HepG2 (cell line): ENCODE measurements around the gene HMCN1. TPM values are rescaled to one million over a fixed set of nuclear protein-coding genes. Genes with fewer than 3 reads are reported as not detected.

Experiments
- ATAC-seq: fragments of 200-7000 bp; cut with Tn5 transposase; 3 replicates; pipeline ENCODE4 v1.9.1; 2020; ENCODE audit warnings: mild to moderate bottlenecking, moderate library complexity
- BruUV-seq: library from RNA; stranded (reverse); fragments of 400-500 nt; replicated peaks from 2 replicates; lab custom pipeline; 2021; lab: Mats Ljungman, UMichigan
- CTCF ChIA-PET: fragments of 300-600 bp; formaldehyde crosslinking; extraction: SDS; loops from one replicate; lab custom pipeline; 2021; ENCODE audit warnings: low total read pairs, inconsistent platforms, low intra/inter-chr PET ratio; lab: Yijun Ruan, JAX
- POLR2A ChIA-PET: fragments of 350-600 bp; sonication (Branson Sonifier 250); formaldehyde crosslinking; loops from one replicate; lab custom pipeline; 2020; ENCODE audit warnings: antibody characterized with exemption, inconsistent platforms; lab: Yijun Ruan, JAX
- DNase-seq: peaks from one replicate; pipeline ENCODE4 v3.0.0-alpha.2; 2015; ENCODE audit warnings: low spot score
- FAIRE-seq: peaks from 3 replicates; lab custom pipeline; 2011; peaks lifted over from hg19 to GRCh38; lab: Jason Lieb, UNC
- H2AFZ ChIP-seq: one replicate; pipeline ENCODE4 v1.6.1; 2011; ENCODE audit warnings: low read length, inconsistent platforms
- H3K27ac ChIP-seq: fragments of 300-600 bp; 3 replicates; pipeline ENCODE4 v1.8.0; 2011; ENCODE audit warnings: mixed run types, mild to moderate bottlenecking, mixed read lengths, low read length, inconsistent platforms; ENCODE audit not compliant: insufficient read depth; ENCODE audit errors: extremely low read length
- H3K27me3 ChIP-seq, 2 experiments: fragments of 200-600 bp in 1 of 2; 2 replicates in 1 of 2; 3 replicates in 1 of 2; pipeline versions ENCODE4 v1.6.0 to v1.8.0; 2011; ENCODE audit warnings: low read length in 2 of 2, mild to moderate bottlenecking in 2 of 2, moderate library complexity in 2 of 2, inconsistent platforms in 1 of 2; ENCODE audit not compliant: insufficient read depth in 2 of 2, control insufficient read depth in 1 of 2
- H3K36me3 ChIP-seq, 2 experiments: fragments of 200-600 bp in 1 of 2; replicated peaks in 1 of 2; 2 replicates in 1 of 2; 3 replicates in 1 of 2; pipeline versions ENCODE4 v1.5.1 to v1.8.0; 2011; ENCODE audit warnings: low read length in 2 of 2, inconsistent platforms in 1 of 2; ENCODE audit not compliant: insufficient read depth in 2 of 2, control insufficient read depth in 1 of 2
- H3K4me1 ChIP-seq: 2 replicates; pipeline ENCODE4 v1.5.1; 2012; ENCODE audit warnings: low read length, inconsistent platforms; ENCODE audit not compliant: insufficient read depth
- H3K4me2 ChIP-seq: 2 replicates; pipeline ENCODE4 v1.6.0; 2011; ENCODE audit warnings: low read depth, low read length, inconsistent platforms
- H3K4me3 ChIP-seq, 3 experiments: fragments of 200-600 bp in 1 of 3; sonication (generic), shearing (Covaris generic) in 1 of 3; replicated peaks in 1 of 3; 2 replicates each; pipeline ENCODE4 v1.5.1; 2011 to 2016; ENCODE audit warnings: low read length in 3 of 3, inconsistent platforms in 2 of 3, low read depth in 2 of 3, mild to moderate bottlenecking in 2 of 3, control low read depth in 1 of 3, mixed read lengths in 1 of 3; ENCODE audit not compliant: insufficient read depth in 1 of 3
- H3K79me2 ChIP-seq: one replicate; pipeline ENCODE4 v1.6.1; 2011; ENCODE audit warnings: low read length, inconsistent platforms; ENCODE audit not compliant: insufficient read depth
- H3K9ac ChIP-seq: 2 replicates; pipeline ENCODE4 v1.6.0; 2011; ENCODE audit warnings: mild to moderate bottlenecking, low read depth, low read length, inconsistent platforms; ENCODE audit not compliant: insufficient read depth
- H3K9me3 ChIP-seq: 2 replicates; pipeline ENCODE4 v1.5.1; 2012; ENCODE audit warnings: mild to moderate bottlenecking, low read length
- H4K20me1 ChIP-seq: 2 replicates; pipeline ENCODE4 v1.6.0; 2011; ENCODE audit warnings: inconsistent platforms, mild to moderate bottlenecking, low read length, moderate library complexity; ENCODE audit not compliant: insufficient read depth
- HBP1 ChIP-seq: IDR thresholded peaks from 2 replicates; pipeline ENCODE4 v1.6.1; 2016; ENCODE audit warnings: low read depth, control low read depth
- HNRNPUL1 ChIP-seq: fragments of 200-400 bp; formaldehyde crosslinking; IDR thresholded peaks from 2 replicates; pipeline ENCODE4 v1.6.1; 2017; ENCODE audit warnings: low read depth, mild to moderate bottlenecking, low read length, moderate library complexity
- IKZF1 ChIP-seq: fragments of 450-650 bp; IDR thresholded peaks from 2 replicates; pipeline ENCODE4 v1.7.1; 2016
- KIAA2018 ChIP-seq: sonication (generic); formaldehyde crosslinking; IDR thresholded peaks from 2 replicates; pipeline ENCODE4 v1.5.0; 2020; ENCODE audit warnings: mild to moderate bottlenecking, missing genetic modification reagents, borderline replicate concordance
- MED1 ChIP-seq: sonication (generic); formaldehyde crosslinking; IDR thresholded peaks from 2 replicates; pipeline ENCODE4 v1.4.0; 2020; ENCODE audit warnings: missing genetic modification reagents
- PCBP1 ChIP-seq: fragments of 200-400 bp; formaldehyde crosslinking; IDR thresholded peaks from 2 replicates; pipeline ENCODE4 v1.6.1; 2017; ENCODE audit warnings: mild to moderate bottlenecking, low read depth, low read length, borderline replicate concordance
- POLR2AphosphoS5 ChIP-seq: IDR thresholded peaks from 2 replicates; pipeline ENCODE4 v1.6.1; 2012; ENCODE audit warnings: low read depth, low read length
- RFXAP ChIP-seq: sonication (generic); formaldehyde crosslinking; IDR thresholded peaks from 2 replicates; pipeline ENCODE4 v1.4.0; 2020; ENCODE audit warnings: missing genetic modification reagents, borderline replicate concordance
- ZNF766 ChIP-seq: sonication (generic); formaldehyde crosslinking; IDR thresholded peaks from 2 replicates; pipeline ENCODE4 v1.5.0; 2020; ENCODE audit warnings: missing genetic modification reagents, borderline replicate concordance
- WGBS: methylation state at CpG from one replicate; pipeline ENCODE4 v1.1.6; 2017; ENCODE audit warnings: low lambda C conversion rate; 5-methylcytosine and 5-hydroxymethylcytosine counted together
- in situ Hi-C: cut with HindIII; loops from 2 replicates; pipeline ENCODE4 v1.10.0; 2017; ENCODE audit warnings: low pct_unique_long_range_greater_than_20kb; ENCODE audit not compliant: extremely low pct_ligation_motif_present
- intact Hi-C: fragments of 100-400 bp; cut with micrococcal nuclease; formaldehyde crosslinking; loops from one replicate; pipeline ENCODE4 v1.10.0; 2022; ENCODE audit not compliant: unreplicated experiment
- polyA plus RNA-seq, 8 experiments: library from polyadenylated mRNA; depleted of rRNA in 3 of 8; stranded (reverse) in 7 of 8; unstranded in 1 of 8; fragments of >200 nt; fragmentation: Illumina TruSeq in 4 of 8; extraction: Trizol in 4 of 8; gene quantifications; 2 replicates each; pipeline versions ENCODE4 v1.2.1 to v1.2.3, GENCODE V29; 2011 to 2016; ENCODE audit warnings: low read depth in 4 of 8, missing spikeins in 1 of 8, mixed read lengths in 1 of 8; ENCODE audit not compliant: insufficient read depth in 1 of 8
- total RNA-seq, 5 experiments: library from RNA; depleted of rRNA; stranded (reverse); fragments of >200 nt; fragmentation: Illumina TruSeq; extraction: Trizol; gene quantifications; 2 replicates each; pipeline ENCODE4 v1.2.3, GENCODE V29; 2016; ENCODE audit warnings: low read depth in 1 of 5
- TF ChIP-seq, protein P1 (sequence below): sonication (generic); formaldehyde crosslinking; IDR thresholded peaks from 2 replicates; pipeline ENCODE4 v1.4.0; 2020; ENCODE audit warnings: missing genetic modification reagents
- TF ChIP-seq, protein P2 (sequence below): sonication (generic); formaldehyde crosslinking; IDR thresholded peaks from 2 replicates; pipeline ENCODE4 v1.4.0; 2020; ENCODE audit warnings: missing genetic modification reagents, borderline replicate concordance

The HMCN1 gene
- total and polyA plus RNA-seq, 2 of the 13 experiments (the other 11 are each of a cell fraction or from before 2014, with no cell fraction given), result 0.03 TPM; not detected in 1

GRCh38 chr1:186139701-186140100 lies 405.5 kb downstream of the HMCN1 start (continued):
- no peak for TF ChIP-seq HBP1 (CRISPR knock-in tag)
- no peak for TF ChIP-seq RFXAP
- TF ChIP-seq, all 625 proteins: peak for 0

DNA sequence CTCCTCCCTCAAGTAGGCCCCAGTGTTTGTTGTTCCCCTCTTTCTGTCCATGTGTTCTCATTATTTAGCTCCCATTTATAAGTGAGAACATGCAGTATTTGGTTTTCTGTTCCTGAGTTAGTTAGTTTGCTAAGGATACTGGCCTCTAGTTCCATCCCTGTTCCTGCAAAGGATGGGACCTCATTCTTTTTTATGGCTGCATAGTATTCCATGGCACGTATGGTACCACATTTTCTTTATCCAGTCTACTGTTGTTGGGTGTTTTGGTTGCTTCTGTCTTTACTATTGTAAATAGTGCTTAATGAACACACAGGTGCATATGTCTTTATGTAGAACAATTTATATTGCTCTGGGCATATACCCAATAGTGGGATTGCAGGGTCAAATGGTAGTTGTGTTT lies 408.0 kb downstream of the HMCN1 start:
- H3K27ac ChIP-seq, result no peak overlapping the region
- no peaks in the 10 kb centered on the region for H3K79me2 ChIP-seq
- ATAC-seq, result no peak
- no peak overlapping the region for H3K9ac ChIP-seq
- no peaks in the 10 kb centered on the region for H3K27me3 ChIP-seq
- POLR2A ChIA-PET, result no interaction called here
- no peak overlapping the region for H3K4me3 ChIP-seq
- H4K20me1 ChIP-seq, result no peaks in the 10 kb centered on the region
- H3K4me1 ChIP-seq, result no peaks in the 10 kb centered on the region
- CTCF ChIA-PET, result no interaction called here
- 0% methylated on average over 1 of the region's 1 CpG for WGBS
- DNase-seq, result no peak
- no peak overlapping the region for H2AFZ ChIP-seq
- BruUV-seq, result no TSS peak
- no peaks in the 10 kb centered on the region for H3K36me3 ChIP-seq
- no peak overlapping the region for H3K4me2 ChIP-seq
- in situ Hi-C loops (no loop called here), intact Hi-C loops (no loop called here)
- FAIRE-seq, result no peak
- H3K9me3 ChIP-seq, result no peaks in the 10 kb centered on the region
- no peak for TF ChIP-seq ZNF766
- no peak for TF ChIP-seq POLR2AphosphoS5
- TF ChIP-seq IKZF1, result no peak
- no peak for TF ChIP-seq MED1 (CRISPR knock-in tag)
- no peak for TF ChIP-seq HNRNPUL1
- TF ChIP-seq, protein P1, sequence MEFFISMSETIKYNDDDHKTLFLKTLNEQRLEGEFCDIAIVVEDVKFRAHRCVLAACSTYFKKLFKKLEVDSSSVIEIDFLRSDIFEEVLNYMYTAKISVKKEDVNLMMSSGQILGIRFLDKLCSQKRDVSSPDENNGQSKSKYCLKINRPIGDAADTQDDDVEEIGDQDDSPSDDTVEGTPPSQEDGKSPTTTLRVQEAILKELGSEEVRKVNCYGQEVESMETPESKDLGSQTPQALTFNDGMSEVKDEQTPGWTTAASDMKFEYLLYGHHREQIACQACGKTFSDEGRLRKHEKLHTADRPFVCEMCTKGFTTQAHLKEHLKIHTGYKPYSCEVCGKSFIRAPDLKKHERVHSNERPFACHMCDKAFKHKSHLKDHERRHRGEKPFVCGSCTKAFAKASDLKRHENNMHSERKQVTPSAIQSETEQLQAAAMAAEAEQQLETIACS, result no peak
- no peak for TF ChIP-seq KIAA2018
- TF ChIP-seq, protein P2, sequence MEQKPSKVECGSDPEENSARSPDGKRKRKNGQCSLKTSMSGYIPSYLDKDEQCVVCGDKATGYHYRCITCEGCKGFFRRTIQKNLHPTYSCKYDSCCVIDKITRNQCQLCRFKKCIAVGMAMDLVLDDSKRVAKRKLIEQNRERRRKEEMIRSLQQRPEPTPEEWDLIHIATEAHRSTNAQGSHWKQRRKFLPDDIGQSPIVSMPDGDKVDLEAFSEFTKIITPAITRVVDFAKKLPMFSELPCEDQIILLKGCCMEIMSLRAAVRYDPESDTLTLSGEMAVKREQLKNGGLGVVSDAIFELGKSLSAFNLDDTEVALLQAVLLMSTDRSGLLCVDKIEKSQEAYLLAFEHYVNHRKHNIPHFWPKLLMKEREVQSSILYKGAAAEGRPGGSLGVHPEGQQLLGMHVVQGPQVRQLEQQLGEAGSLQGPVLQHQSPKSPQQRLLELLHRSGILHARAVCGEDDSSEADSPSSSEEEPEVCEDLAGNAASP (CRISPR knock-in tag), result no peak
- no peak for TF ChIP-seq PCBP1
